Measurements from ENCODE around the gene SLC25A22.

GRCh38 chr11:816433-816779 lies 18.3 kb upstream of the SLC25A22 start:
- TF ChIP-seq CTCF (IDR thresholded peaks at IDR 0.05) (no peak), POLR2A (IDR thresholded peaks at IDR 0.05) (no peak)
